HCT116 (cell line): ENCODE measurements around the gene EIF2B2. TPM values are rescaled to one million over a fixed set of nuclear protein-coding genes. Genes with fewer than 3 reads are reported as not detected.

Experiments
- ATAC-seq: fragments of 200-7000 bp; cut with Tn5 transposase; 2 replicates; pipeline ENCODE4 v1.9.1; 2020; ENCODE audit warnings: mild to moderate bottlenecking, moderate library complexity
- BruUV-seq: library from RNA; stranded (reverse); fragments of 400-500 nt; replicated peaks from 2 replicates; lab custom pipeline; 2021; lab: Mats Ljungman, UMichigan
- CTCF ChIA-PET: fragments of 300-600 bp; sonication (Branson Sonifier 250); formaldehyde crosslinking; loops from one replicate; lab custom pipeline; 2021; ENCODE audit warnings: antibody characterized with exemption; lab: Charles Lee
- POLR2A ChIA-PET: fragments of 300-600, 350-600 bp; sonication (Branson Sonifier 250); formaldehyde crosslinking; loops from one replicate; lab custom pipeline; 2021; ENCODE audit warnings: antibody characterized with exemption; lab: Charles Lee
- RAD21 ChIA-PET, 2 experiments: fragments of 300-600 bp; sonication (Branson Sonifier 250); formaldehyde crosslinking; loops; one replicate each; lab custom pipeline; 2023; ENCODE audit warnings: low total read pairs in 2 of 2; ENCODE audit not compliant: uncharacterized antibody in 2 of 2, unreplicated experiment in 2 of 2, low non-redundant PET in 1 of 2; lab: Charles Lee
- DNase-seq: peaks from one replicate; pipeline ENCODE4 v3.0.0-alpha.2; 2010; ENCODE audit warnings: low read depth, low spot score
- H2AFZ ChIP-seq: fragments of 200-600 bp; shearing (Covaris generic), sonication (generic); 2 replicates; pipeline ENCODE4 v1.6.1; 2017; ENCODE audit warnings: low read depth, mixed run types, mixed read lengths, antibody characterized with exemption, low read length; ENCODE audit not compliant: poor library complexity, severe bottlenecking
- H3K27ac ChIP-seq: 2 replicates; pipeline ENCODE4 v1.5.1; 2012; ENCODE audit warnings: low read depth, low read length
- H3K27me3 ChIP-seq: fragments of 200-600 bp; sonication (generic); 2 replicates; pipeline ENCODE4 v1.6.1; 2016; ENCODE audit warnings: mixed run types, low read length, mixed read lengths; ENCODE audit not compliant: insufficient read depth
- H3K36me3 ChIP-seq, 2 experiments: fragments of 200-500 bp in 1 of 2; fragments of 200-600 bp in 1 of 2; sonication (Bioruptor generic) in 1 of 2; sonication (generic) in 1 of 2; 2 replicates each; pipeline versions ENCODE4 v1.5.1 to v1.6.1; 2014 to 2016; ENCODE audit warnings: low read length in 2 of 2, inconsistent platforms in 1 of 2, mixed read lengths in 1 of 2, mixed run types in 1 of 2; ENCODE audit not compliant: insufficient read depth in 2 of 2, control insufficient read depth in 1 of 2
- H3K4me1 ChIP-seq, 2 experiments: fragments of 200-600 bp in 1 of 2; sonication (generic) in 1 of 2; 2 replicates each; pipeline versions ENCODE4 v1.5.1 to v1.6.1; 2012 to 2017; ENCODE audit warnings: low read length in 2 of 2, inconsistent platforms in 1 of 2, mild to moderate bottlenecking in 1 of 2, mixed read lengths in 1 of 2, mixed run types in 1 of 2, moderate library complexity in 1 of 2; ENCODE audit not compliant: insufficient read depth in 2 of 2, control insufficient read depth in 1 of 2
- H3K4me2 ChIP-seq: fragments of 200-600 bp; sonication (generic); 2 replicates; pipeline ENCODE4 v1.6.1; 2017; ENCODE audit warnings: mixed run types, low read length, mixed read lengths
- H3K4me3 ChIP-seq, 2 experiments: fragments of 200-600 bp in 1 of 2; sonication (generic) in 1 of 2; replicated peaks in 1 of 2; 2 replicates each; pipeline ENCODE4 v1.5.1; 2011 to 2016; ENCODE audit warnings: low read length in 2 of 2, control low read depth in 1 of 2, low read depth in 1 of 2, mild to moderate bottlenecking in 1 of 2, mixed read lengths in 1 of 2, mixed run types in 1 of 2
- H3K79me2 ChIP-seq: fragments of 200-600 bp; sonication (generic); 2 replicates; pipeline ENCODE4 v1.6.1; 2017; ENCODE audit warnings: mild to moderate bottlenecking, mixed run types, low read length, moderate library complexity, mixed read lengths; ENCODE audit not compliant: insufficient read depth
- H3K9ac ChIP-seq: fragments of 200-600 bp; sonication (generic); 2 replicates; pipeline ENCODE4 v1.6.1; 2016; ENCODE audit warnings: low read length, mixed read lengths
- H3K9me2 ChIP-seq: fragments of 200-600 bp; sonication (generic), shearing (Covaris generic); 2 replicates; pipeline ENCODE4 v1.6.1; 2017; ENCODE audit warnings: mixed run types, mild to moderate bottlenecking, moderate library complexity; ENCODE audit not compliant: insufficient read depth
- H3K9me3 ChIP-seq, 2 experiments: fragments of 200-500 bp in 1 of 2; fragments of 200-600 bp in 1 of 2; sonication (Bioruptor generic) in 1 of 2; sonication (generic) in 1 of 2; 2 replicates each; pipeline ENCODE4 v1.6.1; 2014 to 2017; ENCODE audit warnings: low read length in 2 of 2, mixed read lengths in 2 of 2, inconsistent platforms in 1 of 2, low read depth in 1 of 2, mild to moderate bottlenecking in 1 of 2, mixed run types in 1 of 2, moderate library complexity in 1 of 2; ENCODE audit not compliant: control insufficient read depth in 1 of 2, insufficient read depth in 1 of 2
- H4K20me1 ChIP-seq: fragments of 200-600 bp; sonication (generic), shearing (Covaris generic); 2 replicates; pipeline ENCODE4 v1.6.1; 2017; ENCODE audit warnings: mixed run types, mild to moderate bottlenecking, moderate library complexity; ENCODE audit not compliant: insufficient read depth
- CBX3 ChIP-seq: IDR thresholded peaks from 2 replicates; pipeline ENCODE4 v1.6.1; 2012; ENCODE audit warnings: low read depth
- CTCF ChIP-seq, 3 experiments: fragments of 200-600 bp in 1 of 3; sonication (generic) in 1 of 3; IDR thresholded peaks in 2 of 3; conservative IDR thresholded peaks in 1 of 3; 2 replicates each; pipeline ENCODE4 v1.5.1; 2012 to 2017; ENCODE audit warnings: low read depth in 2 of 3, low read length in 2 of 3, antibody characterized with exemption in 1 of 3, borderline replicate concordance in 1 of 3, control low read depth in 1 of 3, mild to moderate bottlenecking in 1 of 3, mixed read lengths in 1 of 3, mixed run types in 1 of 3, moderate library complexity in 1 of 3; ENCODE audit not compliant: insufficient read depth in 1 of 3
- POLR2A ChIP-seq: IDR thresholded peaks from 2 replicates; pipeline ENCODE4 v1.7.0; 2011; ENCODE audit warnings: borderline replicate concordance; ENCODE audit not compliant: insufficient read depth, insufficient read length; ENCODE audit errors: extremely low read depth
- POLR2AphosphoS5 ChIP-seq: IDR thresholded peaks from 2 replicates; pipeline ENCODE4 v1.6.1; 2011; ENCODE audit warnings: mild to moderate bottlenecking, low read depth, low read length, moderate library complexity
- SIN3A ChIP-seq: IDR thresholded peaks from 2 replicates; pipeline ENCODE4 v1.6.1; 2012; ENCODE audit warnings: low read depth
- SRF ChIP-seq: IDR thresholded peaks from 2 replicates; pipeline ENCODE4 v1.6.1; 2012; ENCODE audit warnings: low read depth
- TCF7L2 ChIP-seq: IDR thresholded peaks from 2 replicates; pipeline ENCODE4 v1.7.0; 2011; ENCODE audit warnings: borderline replicate concordance, inconsistent platforms; ENCODE audit not compliant: insufficient read depth, insufficient read length; ENCODE audit errors: extremely low read depth
- ZNF274 ChIP-seq: fragments of 200-500 bp; sonication (Bioruptor generic); IDR thresholded peaks from 2 replicates; pipeline ENCODE4 v1.6.1; 2014; ENCODE audit warnings: mild to moderate bottlenecking, low read depth, low read length, inconsistent platforms
- intact Hi-C: fragments of 100-400 bp; cut with micrococcal nuclease; formaldehyde crosslinking; loops from 2 replicates; pipeline ENCODE4 v1.10.0; 2022
- total RNA-seq: library from RNA; stranded (reverse); gene quantifications from one replicate; pipeline ENCODE4 v1.2.1, GENCODE V29; 2021; ENCODE audit not compliant: unreplicated experiment
- TF ChIP-seq, protein P1 (sequence below): IDR thresholded peaks from 2 replicates; pipeline ENCODE4 v1.6.1; 2012
- TF ChIP-seq, protein P2 (sequence below): IDR thresholded peaks from 2 replicates; pipeline ENCODE4 v1.6.1; 2012

EIF2B2 gene
- total RNA-seq, 1 experiment from 2014 or later = 54.8 TPM

DNA sequence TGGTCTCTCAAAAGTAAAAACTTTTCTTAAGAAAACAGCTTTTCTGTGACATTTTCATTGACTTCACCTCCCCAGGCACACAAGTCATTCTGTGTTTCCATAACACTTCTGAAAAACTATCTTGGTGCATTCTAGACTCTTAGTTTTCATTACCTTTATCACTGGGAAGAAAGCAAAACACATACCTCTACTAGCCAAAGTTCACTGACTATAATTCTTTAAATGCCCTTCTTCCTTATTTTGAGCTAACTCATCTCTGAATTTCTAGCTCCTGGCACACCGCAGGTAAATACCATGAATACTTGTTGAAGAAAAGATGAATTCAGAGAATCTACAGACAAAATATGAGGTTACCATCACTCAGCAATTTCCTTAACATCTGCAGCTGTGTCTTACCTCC is 27.4 kb downstream of the EIF2B2 start (continued):
- TF ChIP-seq CTCF (IDR thresholded peaks at IDR 0.05 in 2 of 3, conservative IDR thresholded peaks at IDR 0.05 in 1 of 3; ENCODE audit: borderline replicate concordance in 1 of 3, insufficient read depth in 1 of 3, low read depth in 2 of 3, low read length in 2 of 3) (no peak), SIN3A (no peak), TCF7L2 (no peak), POLR2A (no peak), SRF (no peak)
- TF ChIP-seq, all 23 proteins: peak for 0

- no peak overlapping the region for H3K27ac ChIP-seq
- H3K9ac ChIP-seq = no peak overlapping the region
- CTCF ChIA-PET = no interaction called here
- H3K4me1 ChIP-seq = no peaks in the 10 kb centered on the region
- TF ChIP-seq, protein P1, sequence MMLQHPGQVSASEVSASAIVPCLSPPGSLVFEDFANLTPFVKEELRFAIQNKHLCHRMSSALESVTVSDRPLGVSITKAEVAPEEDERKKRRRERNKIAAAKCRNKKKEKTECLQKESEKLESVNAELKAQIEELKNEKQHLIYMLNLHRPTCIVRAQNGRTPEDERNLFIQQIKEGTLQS = no peak
- TF ChIP-seq SRF = no peak
- TF ChIP-seq POLR2AphosphoS5 = no peak
- no peak for TF ChIP-seq ZNF274
- no peak for TF ChIP-seq SIN3A
- TF ChIP-seq, protein P2, sequence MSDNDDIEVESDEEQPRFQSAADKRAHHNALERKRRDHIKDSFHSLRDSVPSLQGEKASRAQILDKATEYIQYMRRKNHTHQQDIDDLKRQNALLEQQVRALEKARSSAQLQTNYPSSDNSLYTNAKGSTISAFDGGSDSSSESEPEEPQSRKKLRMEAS = no peak
- TF ChIP-seq CBX3 = no peak
- H3K79me2 ChIP-seq = no peaks in the 10 kb centered on the region
- H3K9me2 ChIP-seq = no peaks in the 10 kb centered on the region
- no peak overlapping the region for H2AFZ ChIP-seq
- H4K20me1 ChIP-seq = no peaks in the 10 kb centered on the region; the same call in 1 of the 2 replicates
- RAD21 ChIA-PET = no interaction called here
- BruUV-seq = no TSS peak
- H3K27me3 ChIP-seq = no peaks in the 10 kb centered on the region
- H3K9me3 ChIP-seq = no peaks in the 10 kb centered on the region
- no peak overlapping the region for H3K4me2 ChIP-seq
- intact Hi-C loops = no loop called here
- H3K36me3 ChIP-seq = peaks cover 0 to 6% of the 10 kb centered on the region in 2 experiments; a peak in 3 of 4 replicates
- POLR2A ChIA-PET = no interaction called here
- ATAC-seq (no peak), DNase-seq (no peak)
- H3K4me3 ChIP-seq = no peak overlapping the region
Measured at GRCh38 chr14:75032939-75033338, 30.2 kb downstream of the EIF2B2 start.
